WTC11 (cell line): Measurements from ENCODE around the gene ZDHHC14.

Experiments
- CTCF ChIP-seq: fragments of 200-600 bp; IDR thresholded peaks from 2 replicates; pipeline ENCODE4 v1.8.0; 2022; ENCODE audit warnings: antibody characterized with exemption
- E2F1 ChIP-seq: sonication (generic); formaldehyde crosslinking; IDR thresholded peaks from 2 replicates; pipeline ENCODE4 v1.8.0; 2022; ENCODE audit warnings: mild to moderate bottlenecking, missing genetic modification reagents
- NR1H2 ChIP-seq: sonication (generic); formaldehyde crosslinking; IDR thresholded peaks from 2 replicates; pipeline ENCODE4 v1.9.0; 2021; ENCODE audit warnings: mild to moderate bottlenecking, moderate library complexity, missing genetic modification reagents
- USF2 ChIP-seq: sonication (generic); formaldehyde crosslinking; IDR thresholded peaks from 2 replicates; pipeline ENCODE4 v1.8.1; 2023; ENCODE audit warnings: mild to moderate bottlenecking, missing genetic modification reagents, moderate library complexity

GRCh38 chr6:157638779-157639178, 257.8 kb downstream of the ZDHHC14 start:
- no peak for TF ChIP-seq CTCF
- TF ChIP-seq E2F1 (CRISPR knock-in tag) = no peak
- no peak for TF ChIP-seq USF2 (CRISPR knock-in tag)
- no peak for TF ChIP-seq NR1H2
